Stimulated activated naive CD8-positive, alpha-beta T cell treated with anti-CD3 and anti-CD28 coated beads, Interleukin-15, Interleukin-2, amounts not matched to agents 100 ng/mL and 50 ng/mL, for 24 hours (primary cell): ENCODE results near the gene UQCR11.

Experiments
- H3K27ac Mint-ChIP-seq: one replicate; pipeline ENCODE4 v1.8.0; 2021; ENCODE audit warnings: mild to moderate bottlenecking, mixed read lengths
- H3K27me3 Mint-ChIP-seq: one replicate; pipeline ENCODE4 v1.8.0; 2021; ENCODE audit warnings: mixed read lengths
- H3K36me3 Mint-ChIP-seq: one replicate; pipeline ENCODE4 v1.8.0; 2021; ENCODE audit warnings: low read depth, mixed read lengths
- H3K4me1 Mint-ChIP-seq: one replicate; pipeline ENCODE4 v1.8.0; 2021; ENCODE audit warnings: low read depth, mixed read lengths
- H3K4me3 Mint-ChIP-seq: one replicate; pipeline ENCODE4 v1.8.0; 2021; ENCODE audit warnings: mild to moderate bottlenecking, mixed read lengths
- H3K9me3 Mint-ChIP-seq: one replicate; pipeline ENCODE4 v1.8.0; 2021; ENCODE audit warnings: mixed read lengths

UQCR11 gene

GRCh38 chr19:1626417-1627010 lies 21.3 kb upstream of the UQCR11 start:
- Mint-ChIP-seq H3K27ac (no peak overlapping the region), H3K4me3 (no peak overlapping the region), H3K4me1 (no peaks in the 10 kb centered on the region), H3K36me3 (peaks cover 12% of the 10 kb centered on the region), H3K27me3 (no peaks in the 10 kb centered on the region), H3K9me3 (no peaks in the 10 kb centered on the region)

- Mint-ChIP-seq H3K9me3 (no peaks in the 10 kb centered on the region), H3K36me3 (peaks cover 12% of the 10 kb centered on the region), H3K27ac (no peak overlapping the region), H3K27me3 (no peaks in the 10 kb centered on the region), H3K4me3 (no peak overlapping the region), H3K4me1 (no peaks in the 10 kb centered on the region)
Measured at GRCh38 chr19:1624458-1624857, 19.2 kb upstream of the UQCR11 start.

- H3K27me3 Mint-ChIP-seq = no peaks in the 10 kb centered on the region
- no peak overlapping the region for H3K4me3 Mint-ChIP-seq
- peaks cover 22% of the 10 kb centered on the region for H3K36me3 Mint-ChIP-seq
- H3K9me3 Mint-ChIP-seq = no peaks in the 10 kb centered on the region
- H3K4me1 Mint-ChIP-seq = peaks cover 11% of the 10 kb centered on the region
- peak overlapping the region; percentile 52 for H3K27ac Mint-ChIP-seq
Measured at GRCh38 chr19:1622541-1622940, 17.3 kb upstream of the UQCR11 start.

GRCh38 chr19:1622007-1622406 lies 16.7 kb upstream of the UQCR11 start:
- Mint-ChIP-seq H3K4me1 (peaks cover 16% of the 10 kb centered on the region), H3K27ac (no peak overlapping the region), H3K27me3 (no peaks in the 10 kb centered on the region), H3K36me3 (peaks cover 24% of the 10 kb centered on the region), H3K9me3 (no peaks in the 10 kb centered on the region), H3K4me3 (no peak overlapping the region)

GRCh38 chr19:1621574-1621973 lies 16.3 kb upstream of the UQCR11 start:
- Mint-ChIP-seq H3K9me3 (no peaks in the 10 kb centered on the region), H3K27me3 (no peaks in the 10 kb centered on the region), H3K36me3 (peaks cover 29% of the 10 kb centered on the region), H3K4me3 (no peak overlapping the region), H3K27ac (no peak overlapping the region), H3K4me1 (peaks cover 21% of the 10 kb centered on the region)

GRCh38 chr19:1621021-1621420 lies 15.8 kb upstream of the UQCR11 start:
- Mint-ChIP-seq H3K9me3 (no peaks in the 10 kb centered on the region), H3K4me3 (no peak overlapping the region), H3K27ac (no peak overlapping the region), H3K36me3 (peaks cover 33% of the 10 kb centered on the region), H3K4me1 (peaks cover 24% of the 10 kb centered on the region), H3K27me3 (no peaks in the 10 kb centered on the region)

- peaks cover 38% of the 10 kb centered on the region for H3K36me3 Mint-ChIP-seq
- H3K27me3 Mint-ChIP-seq = no peaks in the 10 kb centered on the region
- H3K4me1 Mint-ChIP-seq = peaks cover 24% of the 10 kb centered on the region
- no peak overlapping the region for H3K27ac Mint-ChIP-seq
- H3K4me3 Mint-ChIP-seq = no peak overlapping the region
- no peaks in the 10 kb centered on the region for H3K9me3 Mint-ChIP-seq
Measured at GRCh38 chr19:1620502-1620901, 15.2 kb upstream of the UQCR11 start.

GRCh38 chr19:1619703-1620102 lies 14.4 kb upstream of the UQCR11 start:
- H3K4me3 Mint-ChIP-seq = no peak overlapping the region
- no peaks in the 10 kb centered on the region for H3K9me3 Mint-ChIP-seq
- H3K4me1 Mint-ChIP-seq = peaks cover 24% of the 10 kb centered on the region
- H3K36me3 Mint-ChIP-seq = peaks cover 41% of the 10 kb centered on the region
- H3K27ac Mint-ChIP-seq = no peak overlapping the region
- H3K27me3 Mint-ChIP-seq = no peaks in the 10 kb centered on the region

GRCh38 chr19:1619094-1619439 lies 13.8 kb upstream of the UQCR11 start:
- no peak overlapping the region for H3K4me3 Mint-ChIP-seq
- no peaks in the 10 kb centered on the region for H3K27me3 Mint-ChIP-seq
- H3K9me3 Mint-ChIP-seq = no peaks in the 10 kb centered on the region
- peaks cover 41% of the 10 kb centered on the region for H3K36me3 Mint-ChIP-seq
- H3K4me1 Mint-ChIP-seq = peaks cover 24% of the 10 kb centered on the region
- H3K27ac Mint-ChIP-seq = no peak overlapping the region

- Mint-ChIP-seq H3K4me1 (peaks cover 24% of the 10 kb centered on the region), H3K36me3 (peaks cover 39% of the 10 kb centered on the region), H3K27me3 (no peaks in the 10 kb centered on the region), H3K4me3 (no peak overlapping the region), H3K27ac (peak overlapping the region; percentile 59), H3K9me3 (no peaks in the 10 kb centered on the region)
Measured at GRCh38 chr19:1618157-1619093, 13.2 kb upstream of the UQCR11 start.

- peaks cover 39% of the 10 kb centered on the region for H3K36me3 Mint-ChIP-seq
- H3K27ac Mint-ChIP-seq = peak overlapping the region; percentile 89
- H3K9me3 Mint-ChIP-seq = no peaks in the 10 kb centered on the region
- peaks cover 26% of the 10 kb centered on the region for H3K4me1 Mint-ChIP-seq
- H3K4me3 Mint-ChIP-seq = no peak overlapping the region
- no peaks in the 10 kb centered on the region for H3K27me3 Mint-ChIP-seq
Measured at GRCh38 chr19:1616875-1617274, 11.6 kb upstream of the UQCR11 start.

- Mint-ChIP-seq H3K9me3 (no peaks in the 10 kb centered on the region), H3K27me3 (no peaks in the 10 kb centered on the region), H3K27ac (peak overlapping the region; percentile 89), H3K36me3 (peaks cover 39% of the 10 kb centered on the region), H3K4me3 (no peak overlapping the region), H3K4me1 (peaks cover 28% of the 10 kb centered on the region)
Measured at GRCh38 chr19:1616396-1616795, 11.1 kb upstream of the UQCR11 start.

GRCh38 chr19:1615156-1615765 lies 10.0 kb upstream of the UQCR11 start:
- Mint-ChIP-seq H3K27ac (peak overlapping the region; percentile 1), H3K4me3 (no peak overlapping the region), H3K36me3 (peaks cover 46% of the 10 kb centered on the region)

GRCh38 chr19:1613808-1614570 lies 8.7 kb upstream of the UQCR11 start:
- H3K4me1 Mint-ChIP-seq = peaks cover 50% of the 10 kb centered on the region
- H3K27ac Mint-ChIP-seq = no peak overlapping the region
- H3K27me3 Mint-ChIP-seq = no peaks in the 10 kb centered on the region
- H3K4me3 Mint-ChIP-seq = no peak overlapping the region
- peaks cover 46% of the 10 kb centered on the region for H3K36me3 Mint-ChIP-seq
- H3K9me3 Mint-ChIP-seq = no peaks in the 10 kb centered on the region

More at GRCh38 chr19:1615156-1615765, 10.0 kb upstream of the UQCR11 start:
- H3K4me1 Mint-ChIP-seq = peaks cover 39% of the 10 kb centered on the region
- no peaks in the 10 kb centered on the region for H3K27me3 Mint-ChIP-seq
- H3K9me3 Mint-ChIP-seq = no peaks in the 10 kb centered on the region

GRCh38 chr19:1613146-1613545 lies 7.9 kb upstream of the UQCR11 start:
- Mint-ChIP-seq H3K27me3 (no peaks in the 10 kb centered on the region), H3K36me3 (peaks cover 39% of the 10 kb centered on the region), H3K4me1 (peaks cover 50% of the 10 kb centered on the region), H3K9me3 (no peaks in the 10 kb centered on the region), H3K4me3 (no peak overlapping the region), H3K27ac (no peak overlapping the region)
